GM18858 (cell line): ENCODE results near the gene ACLY.
"Not testable (repeated sequence)": the region's sequence is repeated elsewhere in the genome, so short reads cannot be mapped to it uniquely, and the experiment has no call there.

Source experiments
- ATAC-seq: cut with Tn5 transposase; IDR thresholded peaks from one replicate; pipeline ENCODE4 v1.9.1; 2021; ENCODE audit not compliant: unreplicated experiment

Gene ACLY

GRCh38 chr17:41835800-41836549 is 82.8 kb downstream of the ACLY start, which contains the start of gene NT5C3B:
TSS of gene NT5C3B (minus strand) at chr17:41836232. CDS start at chr17:41836193, 39 bp downstream.
- no peak for ATAC-seq

- ATAC-seq, result no peak
Observed at GRCh38 chr17:41835214-41835799, 83.4 kb downstream of the ACLY start.

- not testable (repeated sequence) for ATAC-seq
Observed at GRCh38 chr17:41829961-41830360, 88.8 kb downstream of the ACLY start.

GRCh38 chr17:41825175-41825845 is 93.4 kb downstream of the ACLY start:
- ATAC-seq, result no peak

GRCh38 chr17:41824086-41824485 is 94.7 kb downstream of the ACLY start:
- no peak for ATAC-seq

GRCh38 chr17:41823580-41823979 is 95.2 kb downstream of the ACLY start:
- ATAC-seq, result no peak

- no peak for ATAC-seq
Observed at GRCh38 chr17:41823141-41823524, 95.6 kb downstream of the ACLY start.

- no peak for ATAC-seq
Observed at GRCh38 chr17:41822216-41823140, 96.3 kb downstream of the ACLY start.

- ATAC-seq, result no peak
Observed at GRCh38 chr17:41821776-41822175, 97.0 kb downstream of the ACLY start.

- ATAC-seq, result no peak
Observed at GRCh38 chr17:41818024-41818423, 100.7 kb downstream of the ACLY start.
